ENCODE results near the gene FAM210A.
A peak's percentile ranks its signal among the peaks of the same experiment; 100 is the strongest.
"Not testable (repeated sequence)": the region's sequence is repeated elsewhere in the genome, so short reads cannot be mapped to it uniquely, and the experiment has no call there.

Gene FAM210A

GRCh38 chr18:13726232-13726971, at the start of gene FAM210A, which contains the start of gene RNMT:
Gene FAM210A, minus strand, starts transcription at chr18:13726558. Its CDS starts 44,481 bp downstream, at chr18:13682077.
Gene RNMT, plus strand, starts transcription at chr18:13726673. Its CDS starts 4,845 bp downstream, at chr18:13731518.
- no peaks in the 10 kb centered on the region for H3K9me3 Mint-ChIP-seq
- H3K4me1 Mint-ChIP-seq (ENCODE audit: low read depth): peaks cover 52% of the 10 kb centered on the region
- no peaks in the 10 kb centered on the region for H3K27me3 Mint-ChIP-seq (ENCODE audit: low read depth)
- peaks cover 22% of the 10 kb centered on the region for H3K36me3 Mint-ChIP-seq (ENCODE audit: low read depth)
- peak within 1 kb of the TSS; percentile 95 for H3K27ac Mint-ChIP-seq
- peak within 1 kb of the TSS; percentile 93 for H3K4me3 Mint-ChIP-seq

GRCh38 chr18:13775058-13775457, 48.7 kb upstream of the FAM210A start:
- Mint-ChIP-seq H3K36me3 (ENCODE audit: low read depth) (no peaks in the 10 kb centered on the region), H3K9me3 (no peaks in the 10 kb centered on the region), H3K4me3 (no peak overlapping the region), H3K27me3 (ENCODE audit: low read depth) (peaks cover 14% of the 10 kb centered on the region), H3K27ac (no peak overlapping the region), H3K4me1 (ENCODE audit: low read depth) (no peaks in the 10 kb centered on the region)

GRCh38 chr18:13762690-13763439, 36.5 kb upstream of the FAM210A start:
- H3K27ac Mint-ChIP-seq: no peak overlapping the region
- H3K4me3 Mint-ChIP-seq: no peak overlapping the region
- H3K36me3 Mint-ChIP-seq (ENCODE audit: low read depth): peaks cover 27% of the 10 kb centered on the region
- no peaks in the 10 kb centered on the region for H3K4me1 Mint-ChIP-seq (ENCODE audit: low read depth)
- H3K9me3 Mint-ChIP-seq: peaks cover 12% of the 10 kb centered on the region
- no peaks in the 10 kb centered on the region for H3K27me3 Mint-ChIP-seq (ENCODE audit: low read depth)

- no peak overlapping the region for H3K4me3 Mint-ChIP-seq
- H3K36me3 Mint-ChIP-seq (ENCODE audit: low read depth): peaks cover 46% of the 10 kb centered on the region
- no peak overlapping the region for H3K27ac Mint-ChIP-seq
- no peaks in the 10 kb centered on the region for H3K4me1 Mint-ChIP-seq (ENCODE audit: low read depth)
- no peaks in the 10 kb centered on the region for H3K27me3 Mint-ChIP-seq (ENCODE audit: low read depth)
- H3K9me3 Mint-ChIP-seq: peaks cover 5% of the 10 kb centered on the region
Observed at GRCh38 chr18:13760047-13760446, 33.7 kb upstream of the FAM210A start.

GRCh38 chr18:13758622-13759021, 32.3 kb upstream of the FAM210A start:
- Mint-ChIP-seq H3K4me3 (no peak overlapping the region), H3K27me3 (ENCODE audit: low read depth) (no peaks in the 10 kb centered on the region), H3K4me1 (ENCODE audit: low read depth) (no peaks in the 10 kb centered on the region), H3K9me3 (peaks cover under 1% of the 10 kb centered on the region), H3K36me3 (ENCODE audit: low read depth) (peaks cover 52% of the 10 kb centered on the region), H3K27ac (no peak overlapping the region)

- Mint-ChIP-seq H3K27me3 (ENCODE audit: low read depth) (no peaks in the 10 kb centered on the region), H3K36me3 (ENCODE audit: low read depth) (peaks cover 45% of the 10 kb centered on the region), H3K4me1 (ENCODE audit: low read depth) (no peaks in the 10 kb centered on the region), H3K4me3 (no peak overlapping the region), H3K9me3 (no peaks in the 10 kb centered on the region), H3K27ac (no peak overlapping the region)
Observed at GRCh38 chr18:13756671-13757070, 30.3 kb upstream of the FAM210A start.

GRCh38 chr18:13756261-13756660, 29.9 kb upstream of the FAM210A start:
- Mint-ChIP-seq H3K36me3 (ENCODE audit: low read depth) (peaks cover 49% of the 10 kb centered on the region), H3K27me3 (ENCODE audit: low read depth) (no peaks in the 10 kb centered on the region), H3K9me3 (no peaks in the 10 kb centered on the region), H3K4me3 (no peak overlapping the region), H3K4me1 (ENCODE audit: low read depth) (no peaks in the 10 kb centered on the region), H3K27ac (no peak overlapping the region)

- H3K36me3 Mint-ChIP-seq (ENCODE audit: low read depth): peaks cover 60% of the 10 kb centered on the region
- H3K4me1 Mint-ChIP-seq (ENCODE audit: low read depth); H3K9me3 Mint-ChIP-seq; H3K4me3 Mint-ChIP-seq; H3K27me3 Mint-ChIP-seq (ENCODE audit: low read depth); H3K27ac Mint-ChIP-seq: not testable (repeated sequence)
Observed at GRCh38 chr18:13751599-13751998, 25.2 kb upstream of the FAM210A start.

- Mint-ChIP-seq H3K4me3 (no peak overlapping the region), H3K36me3 (ENCODE audit: low read depth) (peaks cover 63% of the 10 kb centered on the region), H3K27ac (no peak overlapping the region), H3K27me3 (ENCODE audit: low read depth) (no peaks in the 10 kb centered on the region), H3K9me3 (no peaks in the 10 kb centered on the region), H3K4me1 (ENCODE audit: low read depth) (peaks cover 3% of the 10 kb centered on the region)
Observed at GRCh38 chr18:13746633-13747032, 20.3 kb upstream of the FAM210A start.

- Mint-ChIP-seq H3K4me3 (no peak overlapping the region), H3K9me3 (no peaks in the 10 kb centered on the region), H3K27ac (no peak overlapping the region), H3K27me3 (ENCODE audit: low read depth) (no peaks in the 10 kb centered on the region), H3K4me1 (ENCODE audit: low read depth) (peaks cover 3% of the 10 kb centered on the region), H3K36me3 (ENCODE audit: low read depth) (peaks cover 59% of the 10 kb centered on the region)
Observed at GRCh38 chr18:13745696-13746095, 19.3 kb upstream of the FAM210A start.

GRCh38 chr18:13735681-13736080, 9.3 kb upstream of the FAM210A start:
- Mint-ChIP-seq H3K27ac (no peak overlapping the region), H3K27me3 (ENCODE audit: low read depth) (no peaks in the 10 kb centered on the region), H3K36me3 (ENCODE audit: low read depth) (peaks cover 43% of the 10 kb centered on the region)

GRCh38 chr18:13730481-13730880, 4.1 kb upstream of the FAM210A start:
- H3K4me3 Mint-ChIP-seq: no peak overlapping the region
- peaks cover 31% of the 10 kb centered on the region for H3K36me3 Mint-ChIP-seq (ENCODE audit: low read depth)
- no peak overlapping the region for H3K27ac Mint-ChIP-seq
- no peaks in the 10 kb centered on the region for H3K27me3 Mint-ChIP-seq (ENCODE audit: low read depth)
- H3K4me1 Mint-ChIP-seq (ENCODE audit: low read depth): peaks cover 28% of the 10 kb centered on the region
- H3K9me3 Mint-ChIP-seq: no peaks in the 10 kb centered on the region

More at GRCh38 chr18:13735681-13736080, 9.3 kb upstream of the FAM210A start:
- Mint-ChIP-seq H3K4me3 (no peak overlapping the region), H3K4me1 (ENCODE audit: low read depth) (peaks cover 10% of the 10 kb centered on the region), H3K9me3 (no peaks in the 10 kb centered on the region)

GRCh38 chr18:13726972-13727331, 594 bp upstream of the FAM210A start:
- Mint-ChIP-seq H3K27ac (peak overlapping the region; percentile 95), H3K4me1 (ENCODE audit: low read depth) (peaks cover 54% of the 10 kb centered on the region), H3K27me3 (ENCODE audit: low read depth) (no peaks in the 10 kb centered on the region), H3K36me3 (ENCODE audit: low read depth) (peaks cover 22% of the 10 kb centered on the region), H3K4me3 (peak overlapping the region; percentile 93), H3K9me3 (no peaks in the 10 kb centered on the region)

- Mint-ChIP-seq H3K27ac (peak overlapping the region; percentile 62), H3K27me3 (ENCODE audit: low read depth) (no peaks in the 10 kb centered on the region), H3K36me3 (ENCODE audit: low read depth) (peaks cover 20% of the 10 kb centered on the region), H3K4me3 (peak overlapping the region; percentile 93), H3K4me1 (ENCODE audit: low read depth) (peaks cover 51% of the 10 kb centered on the region), H3K9me3 (no peaks in the 10 kb centered on the region)
Observed at GRCh38 chr18:13725566-13726231, 659 bp downstream of the FAM210A start.

All from T-helper 1 cell treated with Interleukin-12 subunit alpha and Interleukin-12 subunit beta and Interleukin-4 antibody, amounts not matched to agents 30 μg/mL and 1 μg/mL, for 36 hours (primary cell).